Fibroblast of the aortic adventitia (primary cell): ENCODE data around the gene NDUFA11. TPM values are rescaled to one million over a fixed set of nuclear protein-coding genes. Genes with fewer than 3 reads are reported as not detected.
A peak's percentile ranks its signal among the peaks of the same experiment; 100 is the strongest.

Experiments
- DNase-seq: peaks from one replicate; pipeline ENCODE4 v3.0.0-alpha.2; 2010; ENCODE audit warnings: low read depth
- H3K4me3 ChIP-seq: 2 replicates; pipeline ENCODE4 v1.5.1; 2011; ENCODE audit warnings: low read depth, mild to moderate bottlenecking, control low read depth, low read length, moderate library complexity
- CTCF ChIP-seq: IDR thresholded peaks from 2 replicates; pipeline ENCODE4 v1.5.1; 2011; ENCODE audit warnings: mild to moderate bottlenecking, low read length, control low read depth, inconsistent platforms; ENCODE audit not compliant: insufficient read depth
- total RNA-seq: library from RNA; depleted of rRNA; stranded (reverse); fragments of >200 nt; gene quantifications from 2 replicates; pipeline ENCODE4 v1.2.3, GENCODE V29; 2012; ENCODE audit warnings: low replicate concordance

Gene NDUFA11
- total RNA-seq, 1 donor, result 261 TPM

DNA sequence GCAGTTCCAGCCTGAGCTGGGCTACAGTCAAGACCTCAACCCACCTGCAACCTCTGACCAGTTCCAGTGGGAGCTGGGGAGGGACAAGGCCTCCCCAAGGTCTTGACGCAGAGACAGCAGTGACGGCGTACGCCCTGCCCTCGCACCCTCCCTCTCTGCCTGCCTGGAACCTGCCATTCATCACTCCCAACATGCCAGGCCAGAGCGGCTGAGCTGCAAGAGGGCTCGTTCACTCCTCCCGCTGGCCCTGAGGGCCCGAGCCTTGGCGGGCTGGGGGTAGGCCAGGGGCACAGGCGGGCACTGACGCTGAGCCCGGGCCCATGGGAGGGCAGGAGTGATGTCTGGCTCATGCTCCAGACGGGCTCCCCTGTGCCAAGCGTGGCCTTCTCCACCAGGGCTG is 8.2 kb downstream of the NDUFA11 start:
- TF ChIP-seq CTCF, result no peak
- no peak for DNase-seq
- H3K4me3 ChIP-seq, result no peak overlapping the region

DNA sequence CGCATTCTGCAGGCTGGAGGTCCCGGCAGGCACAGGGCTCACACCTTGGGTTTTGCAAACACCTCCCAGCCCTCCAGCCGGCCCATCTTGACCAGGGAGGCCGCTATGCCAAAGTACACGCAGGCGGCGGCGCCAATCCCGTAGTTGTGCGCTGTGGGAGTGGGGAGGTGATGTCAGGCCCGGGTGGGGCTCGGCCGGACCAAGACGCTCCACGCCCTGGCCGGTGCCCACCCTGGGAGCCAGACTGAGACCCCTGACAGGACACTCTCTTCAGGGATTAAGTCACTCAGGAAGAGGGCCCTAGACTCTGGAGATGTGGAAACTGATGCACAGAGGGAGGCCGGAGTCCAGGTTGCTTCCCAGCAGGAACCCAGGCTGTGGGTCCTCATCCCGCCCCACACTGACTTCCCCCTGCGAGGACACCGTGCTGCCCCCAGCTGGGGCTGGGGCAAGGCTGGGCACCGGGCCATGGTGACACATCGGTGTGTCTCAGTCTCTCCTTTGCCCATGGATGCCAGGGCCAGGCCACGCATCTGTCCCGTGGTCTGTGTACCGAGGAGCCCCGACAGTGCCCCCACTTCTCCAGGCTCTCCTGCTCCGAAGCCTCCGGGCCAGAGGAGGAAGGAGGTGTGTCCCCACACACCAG is 8.8 kb downstream of the NDUFA11 start:
- H3K4me3 ChIP-seq, result no peak overlapping the region
- DNase-seq, result no peak
- no peak for TF ChIP-seq CTCF

DNA sequence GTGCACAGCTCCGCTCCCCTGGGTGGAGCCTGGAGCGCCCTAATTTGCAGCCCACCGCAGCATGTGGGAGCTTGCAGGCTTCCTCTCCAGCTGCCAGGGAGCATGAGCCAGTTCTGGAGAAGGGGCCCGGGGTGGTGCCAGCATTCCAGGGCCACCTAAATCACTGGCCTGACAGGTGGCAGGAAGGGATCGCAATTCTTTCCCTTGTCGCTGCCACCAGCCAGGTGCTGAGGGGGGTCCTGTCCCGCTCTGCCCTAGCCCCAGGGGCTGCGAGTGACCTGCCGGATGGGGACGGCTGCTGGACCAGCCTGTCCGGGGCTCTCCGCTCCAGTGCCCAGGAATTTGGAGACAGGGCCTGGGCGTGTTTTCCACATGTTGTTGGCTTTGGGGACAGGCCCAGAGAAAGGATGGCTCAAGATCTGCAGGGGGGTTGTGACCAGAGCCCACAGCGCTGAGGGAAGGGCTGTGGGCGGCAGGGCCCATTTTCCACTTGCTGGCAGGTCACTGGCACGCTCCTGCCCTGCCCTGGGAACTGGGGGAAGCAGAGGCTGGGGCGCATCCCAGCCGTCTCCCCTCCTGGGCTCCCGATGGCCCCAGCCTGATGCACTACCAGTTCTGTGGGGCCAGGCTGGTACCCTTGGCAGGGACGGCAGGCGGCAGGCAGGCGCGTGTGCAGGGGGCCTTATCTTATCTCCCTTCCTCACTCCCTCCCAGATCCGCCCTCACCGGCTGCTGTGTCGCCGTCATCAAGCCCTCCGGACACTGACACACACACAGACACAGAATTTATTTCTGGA is 9.5 kb downstream of the NDUFA11 start:
- TF ChIP-seq CTCF, result no peak
- no peak overlapping the region for H3K4me3 ChIP-seq
- no peak for DNase-seq

DNA sequence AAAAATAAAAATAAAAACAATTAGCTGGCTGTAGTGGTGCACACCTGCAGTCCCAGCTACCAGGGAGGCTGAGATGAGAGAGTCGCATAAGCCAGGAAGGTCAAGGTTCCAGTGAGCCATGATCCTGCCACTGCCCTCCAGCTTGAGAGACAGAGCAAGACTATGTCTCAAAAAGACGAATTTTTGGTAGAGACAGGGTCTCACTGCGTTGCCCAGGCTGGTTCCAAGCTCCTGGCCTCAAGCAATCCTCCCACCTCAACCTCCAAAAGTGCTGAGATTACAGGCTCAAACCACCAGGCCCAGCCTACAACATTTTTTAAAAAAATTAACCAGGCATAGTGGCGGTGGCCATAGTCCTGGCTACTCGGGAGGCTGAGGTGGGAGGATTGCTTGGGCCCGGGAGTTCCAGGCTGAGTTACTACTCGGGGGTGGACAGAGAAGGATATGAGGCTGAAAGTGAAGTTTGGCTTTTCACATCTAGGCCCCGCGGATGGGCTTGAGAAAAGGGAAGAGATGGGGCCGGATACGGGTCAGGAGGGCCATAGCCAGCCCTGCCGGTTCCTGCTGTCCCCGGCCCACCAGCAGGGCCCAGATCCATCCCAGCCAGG is 10.2 kb downstream of the NDUFA11 start:
- no peak for DNase-seq
- no peak for TF ChIP-seq CTCF
- no peak overlapping the region for H3K4me3 ChIP-seq

- DNase-seq, result no peak
- TF ChIP-seq CTCF, result no peak
Observed at GRCh38 chr19:5892772-5893275, 10.8 kb downstream of the NDUFA11 start.

DNA sequence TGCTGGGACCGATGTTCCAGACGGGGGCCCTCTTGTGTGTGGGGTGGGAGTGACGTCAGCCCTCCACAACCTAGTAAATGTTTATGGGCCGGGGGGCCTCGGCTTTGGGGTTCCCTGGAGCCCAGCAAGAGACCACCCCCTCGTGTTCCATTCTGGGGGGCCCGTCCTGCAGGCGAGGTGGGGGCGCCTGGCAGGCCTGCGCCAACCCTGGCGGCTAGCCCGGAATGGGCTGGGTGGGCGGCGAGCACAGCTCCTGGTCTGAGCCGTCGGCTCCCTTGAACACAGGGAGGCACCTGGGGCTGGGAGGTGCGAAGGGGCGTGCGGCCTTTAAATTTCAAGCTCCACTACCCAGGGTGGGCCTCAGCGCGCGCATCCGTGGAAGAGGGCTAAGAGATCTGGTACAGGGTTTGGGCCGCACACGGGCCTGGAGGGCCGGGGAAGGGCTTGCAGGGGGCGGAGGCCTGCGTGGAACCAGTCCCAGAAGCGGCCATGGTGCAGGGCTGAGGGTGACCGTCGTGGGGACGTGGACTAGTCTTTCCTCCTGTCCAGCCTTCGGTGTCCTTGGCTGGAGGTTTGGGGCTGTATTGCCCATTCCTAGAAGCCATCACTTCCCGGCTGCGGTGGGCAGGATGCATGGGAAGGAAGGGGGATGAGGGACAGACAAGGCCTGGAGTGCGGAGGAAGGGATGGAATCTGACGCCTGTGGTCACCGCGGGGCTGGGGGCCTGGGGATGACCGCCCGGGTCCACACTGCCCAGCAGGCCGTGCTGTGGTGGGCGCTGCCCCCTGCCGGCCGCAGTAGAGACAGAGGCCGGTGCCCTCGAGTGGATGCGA is 11.4 kb downstream of the NDUFA11 start:
- DNase-seq, result peak; percentile 33
- H3K4me3 ChIP-seq, result no peak overlapping the region
- peak; percentile 80 for TF ChIP-seq CTCF

More at GRCh38 chr19:5892772-5893275, 10.8 kb downstream of the NDUFA11 start:
- no peak overlapping the region for H3K4me3 ChIP-seq
